ENCODE measurements around the gene BICC1.

- TF ChIP-seq CTCF (IDR thresholded peaks at IDR 0.05) (no peak), POLR2A (IDR thresholded peaks at IDR 0.05) (no peak)
Observed at GRCh38 chr10:58588673-58589265, 76.1 kb downstream of the BICC1 start.
